ENCODE data around the gene APOO. TPM values are rescaled to one million over a fixed set of nuclear protein-coding genes. Genes with fewer than 3 reads are reported as not detected.

APOO gene
- total and polyA plus RNA-seq, 2 experiments from 2014 or later = 32.8 to 72.4 TPM

DNA sequence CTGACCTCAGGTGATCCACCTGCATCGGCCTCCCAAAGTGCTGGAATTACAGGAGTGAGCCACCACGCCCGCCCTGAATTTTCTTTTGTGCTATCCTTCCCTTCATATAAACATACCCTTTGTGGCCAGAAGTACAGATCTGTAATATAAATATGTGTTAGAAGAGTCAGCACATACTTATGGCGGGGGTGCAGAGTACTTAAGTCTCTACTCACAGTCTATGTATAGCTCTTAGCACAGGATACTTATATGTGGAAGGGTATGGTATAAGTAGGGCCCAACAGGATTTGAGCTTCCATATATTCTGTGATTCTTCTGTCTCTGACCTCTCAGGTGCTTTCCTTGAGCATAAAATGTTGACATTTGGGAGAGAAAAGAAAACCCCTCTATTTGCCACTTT, 18.3 kb upstream of the APOO start:
- DNase-seq (ENCODE audit: low spot score) (no peak), ATAC-seq (no peak)
- no peak overlapping the region for H2AFZ ChIP-seq
- H3F3A ChIP-seq (replicated peaks; ENCODE audit: low read depth) = no peaks in the 10 kb centered on the region
- H3K79me2 ChIP-seq (replicated peaks; ENCODE audit: insufficient read depth) = no peaks in the 10 kb centered on the region
- Mint-ChIP-seq H3K27me3 (ENCODE audit: insufficient read depth, low read depth, poor library complexity) (no peaks in the 10 kb centered on the region), H3K27ac (no peak overlapping the region), H3K9me3 (no peaks in the 10 kb centered on the region), H3K4me1 (no peaks in the 10 kb centered on the region), H3K36me3 (ENCODE audit: low read depth) (no peaks in the 10 kb centered on the region), H3K4me3 (no peak overlapping the region)
- no peaks in the 10 kb centered on the region for H3K4me1 ChIP-seq (ENCODE audit: insufficient read depth)
- H3K4me3 ChIP-seq = no peak overlapping the region
- no peaks in the 10 kb centered on the region for H3K27me3 ChIP-seq (ENCODE audit: insufficient read depth)
- H3K27ac ChIP-seq (ENCODE audit: low read depth) = no peak overlapping the region
- H3K4me2 ChIP-seq = no peak overlapping the region
- H3K9me2 ChIP-seq (ENCODE audit: insufficient read depth) = no peaks in the 10 kb centered on the region
- H4K20me1 ChIP-seq (replicated peaks; ENCODE audit: insufficient read depth) = no peaks in the 10 kb centered on the region
- no peaks in the 10 kb centered on the region for H3K36me3 ChIP-seq (ENCODE audit: insufficient read depth)
- TF ChIP-seq CREB1 (CRISPR knock-in tag; IDR thresholded peaks at IDR 0.05; ENCODE audit: low read depth) (no peak), JUNB (IDR thresholded peaks at IDR 0.05; ENCODE audit: unreplicated experiment) (no peak), STAT1 (IDR thresholded peaks at IDR 0.05; ENCODE audit: unreplicated experiment) (no peak), ZNF114 (CRISPR knock-in tag; IDR thresholded peaks at IDR 0.05) (no peak), POLR2AphosphoS5 (IDR thresholded peaks at IDR 0.05; ENCODE audit: low read depth) (no peak), EZH2 (IDR thresholded peaks at IDR 0.05; ENCODE audit: low read depth, unreplicated experiment) (no peak), NANOG (IDR thresholded peaks at IDR 0.05; ENCODE audit: borderline replicate concordance) (no peak), EZH2phosphoT487 (IDR thresholded peaks at IDR 0.05; ENCODE audit: unreplicated experiment) (no peak), ZNF331 (CRISPR knock-in tag; IDR thresholded peaks at IDR 0.05; ENCODE audit: low read depth) (no peak)
- TF ChIP-seq, protein P1, sequence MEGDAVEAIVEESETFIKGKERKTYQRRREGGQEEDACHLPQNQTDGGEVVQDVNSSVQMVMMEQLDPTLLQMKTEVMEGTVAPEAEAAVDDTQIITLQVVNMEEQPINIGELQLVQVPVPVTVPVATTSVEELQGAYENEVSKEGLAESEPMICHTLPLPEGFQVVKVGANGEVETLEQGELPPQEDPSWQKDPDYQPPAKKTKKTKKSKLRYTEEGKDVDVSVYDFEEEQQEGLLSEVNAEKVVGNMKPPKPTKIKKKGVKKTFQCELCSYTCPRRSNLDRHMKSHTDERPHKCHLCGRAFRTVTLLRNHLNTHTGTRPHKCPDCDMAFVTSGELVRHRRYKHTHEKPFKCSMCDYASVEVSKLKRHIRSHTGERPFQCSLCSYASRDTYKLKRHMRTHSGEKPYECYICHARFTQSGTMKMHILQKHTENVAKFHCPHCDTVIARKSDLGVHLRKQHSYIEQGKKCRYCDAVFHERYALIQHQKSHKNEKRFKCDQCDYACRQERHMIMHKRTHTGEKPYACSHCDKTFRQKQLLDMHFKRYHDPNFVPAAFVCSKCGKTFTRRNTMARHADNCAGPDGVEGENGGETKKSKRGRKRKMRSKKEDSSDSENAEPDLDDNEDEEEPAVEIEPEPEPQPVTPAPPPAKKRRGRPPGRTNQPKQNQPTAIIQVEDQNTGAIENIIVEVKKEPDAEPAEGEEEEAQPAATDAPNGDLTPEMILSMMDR (conservative IDR thresholded peaks at IDR 0.05; ENCODE audit: low read depth in 2 of 2) = no peak
- TF ChIP-seq, protein P2, sequence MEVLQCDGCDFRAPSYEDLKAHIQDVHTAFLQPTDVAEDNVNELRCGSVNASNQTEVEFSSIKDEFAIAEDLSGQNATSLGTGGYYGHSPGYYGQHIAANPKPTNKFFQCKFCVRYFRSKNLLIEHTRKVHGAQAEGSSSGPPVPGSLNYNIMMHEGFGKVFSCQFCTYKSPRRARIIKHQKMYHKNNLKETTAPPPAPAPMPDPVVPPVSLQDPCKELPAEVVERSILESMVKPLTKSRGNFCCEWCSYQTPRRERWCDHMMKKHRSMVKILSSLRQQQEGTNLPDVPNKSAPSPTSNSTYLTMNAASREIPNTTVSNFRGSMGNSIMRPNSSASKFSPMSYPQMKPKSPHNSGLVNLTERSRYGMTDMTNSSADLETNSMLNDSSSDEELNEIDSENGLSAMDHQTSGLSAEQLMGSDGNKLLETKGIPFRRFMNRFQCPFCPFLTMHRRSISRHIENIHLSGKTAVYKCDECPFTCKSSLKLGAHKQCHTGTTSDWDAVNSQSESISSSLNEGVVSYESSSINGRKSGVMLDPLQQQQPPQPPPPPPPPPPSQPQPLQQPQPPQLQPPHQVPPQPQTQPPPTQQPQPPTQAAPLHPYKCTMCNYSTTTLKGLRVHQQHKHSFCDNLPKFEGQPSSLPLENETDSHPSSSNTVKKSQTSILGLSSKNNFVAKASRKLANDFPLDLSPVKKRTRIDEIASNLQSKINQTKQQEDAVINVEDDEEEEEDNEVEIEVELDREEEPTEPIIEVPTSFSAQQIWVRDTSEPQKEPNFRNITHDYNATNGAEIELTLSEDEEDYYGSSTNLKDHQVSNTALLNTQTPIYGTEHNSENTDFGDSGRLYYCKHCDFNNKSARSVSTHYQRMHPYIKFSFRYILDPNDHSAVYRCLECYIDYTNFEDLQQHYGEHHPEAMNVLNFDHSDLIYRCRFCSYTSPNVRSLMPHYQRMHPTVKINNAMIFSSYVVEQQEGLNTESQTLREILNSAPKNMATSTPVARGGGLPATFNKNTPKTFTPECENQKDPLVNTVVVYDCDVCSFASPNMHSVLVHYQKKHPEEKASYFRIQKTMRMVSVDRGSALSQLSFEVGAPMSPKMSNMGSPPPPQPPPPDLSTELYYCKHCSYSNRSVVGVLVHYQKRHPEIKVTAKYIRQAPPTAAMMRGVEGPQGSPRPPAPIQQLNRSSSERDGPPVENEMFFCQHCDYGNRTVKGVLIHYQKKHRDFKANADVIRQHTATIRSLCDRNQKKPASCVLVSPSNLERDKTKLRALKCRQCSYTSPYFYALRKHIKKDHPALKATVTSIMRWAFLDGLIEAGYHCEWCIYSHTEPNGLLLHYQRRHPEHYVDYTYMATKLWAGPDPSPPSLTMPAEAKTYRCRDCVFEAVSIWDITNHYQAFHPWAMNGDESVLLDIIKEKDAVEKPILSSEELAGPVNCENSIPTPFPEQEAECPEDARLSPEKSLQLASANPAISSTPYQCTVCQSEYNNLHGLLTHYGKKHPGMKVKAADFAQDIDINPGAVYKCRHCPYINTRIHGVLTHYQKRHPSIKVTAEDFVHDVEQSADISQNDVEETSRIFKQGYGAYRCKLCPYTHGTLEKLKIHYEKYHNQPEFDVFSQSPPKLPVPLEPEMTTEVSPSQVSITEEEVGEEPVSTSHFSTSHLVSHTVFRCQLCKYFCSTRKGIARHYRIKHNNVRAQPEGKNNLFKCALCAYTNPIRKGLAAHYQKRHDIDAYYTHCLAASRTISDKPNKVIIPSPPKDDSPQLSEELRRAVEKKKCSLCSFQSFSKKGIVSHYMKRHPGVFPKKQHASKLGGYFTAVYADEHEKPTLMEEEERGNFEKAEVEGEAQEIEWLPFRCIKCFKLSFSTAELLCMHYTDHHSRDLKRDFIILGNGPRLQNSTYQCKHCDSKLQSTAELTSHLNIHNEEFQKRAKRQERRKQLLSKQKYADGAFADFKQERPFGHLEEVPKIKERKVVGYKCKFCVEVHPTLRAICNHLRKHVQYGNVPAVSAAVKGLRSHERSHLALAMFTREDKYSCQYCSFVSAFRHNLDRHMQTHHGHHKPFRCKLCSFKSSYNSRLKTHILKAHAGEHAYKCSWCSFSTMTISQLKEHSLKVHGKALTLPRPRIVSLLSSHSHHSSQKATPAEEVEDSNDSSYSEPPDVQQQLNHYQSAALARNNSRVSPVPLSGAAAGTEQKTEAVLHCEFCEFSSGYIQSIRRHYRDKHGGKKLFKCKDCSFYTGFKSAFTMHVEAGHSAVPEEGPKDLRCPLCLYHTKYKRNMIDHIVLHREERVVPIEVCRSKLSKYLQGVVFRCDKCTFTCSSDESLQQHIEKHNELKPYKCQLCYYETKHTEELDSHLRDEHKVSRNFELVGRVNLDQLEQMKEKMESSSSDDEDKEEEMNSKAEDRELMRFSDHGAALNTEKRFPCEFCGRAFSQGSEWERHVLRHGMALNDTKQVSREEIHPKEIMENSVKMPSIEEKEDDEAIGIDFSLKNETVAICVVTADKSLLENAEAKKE (CRISPR knock-in tag; IDR thresholded peaks at IDR 0.05) = no peak
- TF ChIP-seq, protein P3, sequence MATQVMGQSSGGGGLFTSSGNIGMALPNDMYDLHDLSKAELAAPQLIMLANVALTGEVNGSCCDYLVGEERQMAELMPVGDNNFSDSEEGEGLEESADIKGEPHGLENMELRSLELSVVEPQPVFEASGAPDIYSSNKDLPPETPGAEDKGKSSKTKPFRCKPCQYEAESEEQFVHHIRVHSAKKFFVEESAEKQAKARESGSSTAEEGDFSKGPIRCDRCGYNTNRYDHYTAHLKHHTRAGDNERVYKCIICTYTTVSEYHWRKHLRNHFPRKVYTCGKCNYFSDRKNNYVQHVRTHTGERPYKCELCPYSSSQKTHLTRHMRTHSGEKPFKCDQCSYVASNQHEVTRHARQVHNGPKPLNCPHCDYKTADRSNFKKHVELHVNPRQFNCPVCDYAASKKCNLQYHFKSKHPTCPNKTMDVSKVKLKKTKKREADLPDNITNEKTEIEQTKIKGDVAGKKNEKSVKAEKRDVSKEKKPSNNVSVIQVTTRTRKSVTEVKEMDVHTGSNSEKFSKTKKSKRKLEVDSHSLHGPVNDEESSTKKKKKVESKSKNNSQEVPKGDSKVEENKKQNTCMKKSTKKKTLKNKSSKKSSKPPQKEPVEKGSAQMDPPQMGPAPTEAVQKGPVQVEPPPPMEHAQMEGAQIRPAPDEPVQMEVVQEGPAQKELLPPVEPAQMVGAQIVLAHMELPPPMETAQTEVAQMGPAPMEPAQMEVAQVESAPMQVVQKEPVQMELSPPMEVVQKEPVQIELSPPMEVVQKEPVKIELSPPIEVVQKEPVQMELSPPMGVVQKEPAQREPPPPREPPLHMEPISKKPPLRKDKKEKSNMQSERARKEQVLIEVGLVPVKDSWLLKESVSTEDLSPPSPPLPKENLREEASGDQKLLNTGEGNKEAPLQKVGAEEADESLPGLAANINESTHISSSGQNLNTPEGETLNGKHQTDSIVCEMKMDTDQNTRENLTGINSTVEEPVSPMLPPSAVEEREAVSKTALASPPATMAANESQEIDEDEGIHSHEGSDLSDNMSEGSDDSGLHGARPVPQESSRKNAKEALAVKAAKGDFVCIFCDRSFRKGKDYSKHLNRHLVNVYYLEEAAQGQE (IDR thresholded peaks at IDR 0.05; ENCODE audit: unreplicated experiment) = no peak
- TF ChIP-seq, protein P4, sequence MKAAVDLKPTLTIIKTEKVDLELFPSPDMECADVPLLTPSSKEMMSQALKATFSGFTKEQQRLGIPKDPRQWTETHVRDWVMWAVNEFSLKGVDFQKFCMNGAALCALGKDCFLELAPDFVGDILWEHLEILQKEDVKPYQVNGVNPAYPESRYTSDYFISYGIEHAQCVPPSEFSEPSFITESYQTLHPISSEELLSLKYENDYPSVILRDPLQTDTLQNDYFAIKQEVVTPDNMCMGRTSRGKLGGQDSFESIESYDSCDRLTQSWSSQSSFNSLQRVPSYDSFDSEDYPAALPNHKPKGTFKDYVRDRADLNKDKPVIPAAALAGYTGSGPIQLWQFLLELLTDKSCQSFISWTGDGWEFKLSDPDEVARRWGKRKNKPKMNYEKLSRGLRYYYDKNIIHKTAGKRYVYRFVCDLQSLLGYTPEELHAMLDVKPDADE (IDR thresholded peaks at IDR 0.05) = no peak
